Smooth muscle cell (in vitro differentiated cells): ENCODE results near the gene DNLZ. TPM values are rescaled to one million over a fixed set of nuclear protein-coding genes. Genes with fewer than 3 reads are reported as not detected.

Source experiments
- DNase-seq: peaks from one replicate; lab custom pipeline; 2025; ENCODE audit not compliant: unreplicated experiment; lab: John Stamatoyannopoulos, UW
- H2AFZ ChIP-seq: fragments of 200-600 bp; sonication (generic); 2 replicates; pipeline ENCODE4 v1.6.0; 2016; ENCODE audit warnings: antibody characterized with exemption, low read depth, mild to moderate bottlenecking
- H3F3A ChIP-seq: fragments of 200-600 bp; sonication (generic); 2 replicates; pipeline ENCODE4 v1.6.0; 2017; ENCODE audit warnings: antibody characterized with exemption, low read depth
- H3K27ac ChIP-seq: fragments of 200-600 bp; sonication (generic); 2 replicates; pipeline ENCODE4 v1.5.1; 2016; ENCODE audit warnings: low read depth, mild to moderate bottlenecking
- H3K27me3 ChIP-seq: fragments of 200-600 bp; sonication (generic); 2 replicates; pipeline ENCODE4 v1.6.1; 2016; ENCODE audit warnings: low read depth, mild to moderate bottlenecking
- H3K36me3 ChIP-seq: fragments of 200-600 bp; sonication (generic); 2 replicates; pipeline ENCODE4 v1.5.1; 2016; ENCODE audit warnings: low read depth
- H3K4me1 ChIP-seq: fragments of 200-600 bp; sonication (generic); 2 replicates; pipeline ENCODE4 v1.5.1; 2016; ENCODE audit warnings: low read depth
- H3K4me2 ChIP-seq: fragments of 200-600 bp; sonication (generic); 2 replicates; pipeline ENCODE4 v1.6.0; 2016; ENCODE audit warnings: mild to moderate bottlenecking
- H3K4me3 ChIP-seq: fragments of 200-600 bp; sonication (generic); 2 replicates; pipeline ENCODE4 v1.5.1; 2016; ENCODE audit warnings: mild to moderate bottlenecking
- H3K79me2 ChIP-seq: fragments of 200-600 bp; sonication (generic); 2 replicates; pipeline ENCODE4 v1.6.0; 2016; ENCODE audit warnings: low read depth, mild to moderate bottlenecking
- H3K9ac ChIP-seq: fragments of 200-600 bp; sonication (generic); 2 replicates; pipeline ENCODE4 v1.6.0; 2016; ENCODE audit warnings: low read depth
- H3K9me3 ChIP-seq: fragments of 200-600 bp; sonication (generic); replicated peaks from 2 replicates; pipeline ENCODE4 v1.5.1; 2016; ENCODE audit warnings: low read depth
- H4K20me1 ChIP-seq: fragments of 200-600 bp; sonication (generic); 2 replicates; pipeline ENCODE4 v1.6.0; 2016; ENCODE audit warnings: low read depth
- WGBS: methylation state at CpG from one replicate; pipeline ENCODE4 v1.1.7; 2016; ENCODE audit warnings: low lambda C conversion rate; 5-methylcytosine and 5-hydroxymethylcytosine counted together
- polyA plus RNA-seq: library from polyadenylated mRNA; unstranded; fragments of >200 nt; fragmentation: Nextera tagmentation; extraction: Ambion mirVana; gene quantifications from 2 replicates; pipeline ENCODE4 v1.2.1, GENCODE V29; 2016
- total RNA-seq: library from RNA; depleted of rRNA; stranded (reverse); fragments of >200 nt; gene quantifications from 2 replicates; pipeline ENCODE4 v1.2.3, GENCODE V29; 2014
- TF ChIP-seq, protein P1 (sequence below): fragments of 200-600 bp; sonication (generic); IDR thresholded peaks from 2 replicates; pipeline ENCODE4 v1.5.1; 2017; ENCODE audit warnings: borderline replicate concordance, mild to moderate bottlenecking, antibody characterized with exemption; ENCODE audit not compliant: insufficient read depth, poor library complexity, severe bottlenecking

DNLZ gene
- total and polyA plus RNA-seq, 2 experiments from 2014 or later: 19.0 to 31.5 TPM

DNA sequence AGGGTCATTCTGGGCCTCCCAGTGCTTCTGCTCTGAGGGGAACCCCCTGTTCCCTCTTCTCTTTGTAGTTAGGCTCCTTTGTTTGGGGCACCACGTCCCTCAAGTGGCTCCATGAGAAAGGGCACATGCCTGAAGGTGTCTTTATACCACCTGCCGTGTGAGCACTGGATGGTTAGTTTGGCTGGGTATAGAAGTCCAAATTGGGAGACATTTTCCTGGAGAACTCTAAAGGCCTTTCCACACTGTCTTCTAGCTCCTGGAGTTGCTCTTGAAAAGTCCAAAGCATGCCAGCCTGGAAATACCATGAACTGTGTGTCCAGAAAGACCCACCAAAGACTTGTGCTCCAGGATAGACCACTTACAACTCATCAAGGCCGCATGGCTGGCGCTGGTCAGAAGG is 48.6 kb downstream of the DNLZ start:
- no peak for DNase-seq
- Histone ChIP-seq H2AFZ (no peak overlapping the region), H3K4me2 (no peak overlapping the region), H3K9me3 (no peaks in the 10 kb centered on the region), H3K27me3 (no peaks in the 10 kb centered on the region), H3K4me3 (no peak overlapping the region), H3K4me1 (no peaks in the 10 kb centered on the region), H3K9ac (no peak overlapping the region), H3K36me3 (no peaks in the 10 kb centered on the region), H4K20me1 (no peaks in the 10 kb centered on the region), H3F3A (no peaks in the 10 kb centered on the region), H3K79me2 (no peaks in the 10 kb centered on the region), H3K27ac (no peak overlapping the region)
- 84% methylated on average over 4 of the region's 4 CpGs for WGBS
- TF ChIP-seq, protein P1, sequence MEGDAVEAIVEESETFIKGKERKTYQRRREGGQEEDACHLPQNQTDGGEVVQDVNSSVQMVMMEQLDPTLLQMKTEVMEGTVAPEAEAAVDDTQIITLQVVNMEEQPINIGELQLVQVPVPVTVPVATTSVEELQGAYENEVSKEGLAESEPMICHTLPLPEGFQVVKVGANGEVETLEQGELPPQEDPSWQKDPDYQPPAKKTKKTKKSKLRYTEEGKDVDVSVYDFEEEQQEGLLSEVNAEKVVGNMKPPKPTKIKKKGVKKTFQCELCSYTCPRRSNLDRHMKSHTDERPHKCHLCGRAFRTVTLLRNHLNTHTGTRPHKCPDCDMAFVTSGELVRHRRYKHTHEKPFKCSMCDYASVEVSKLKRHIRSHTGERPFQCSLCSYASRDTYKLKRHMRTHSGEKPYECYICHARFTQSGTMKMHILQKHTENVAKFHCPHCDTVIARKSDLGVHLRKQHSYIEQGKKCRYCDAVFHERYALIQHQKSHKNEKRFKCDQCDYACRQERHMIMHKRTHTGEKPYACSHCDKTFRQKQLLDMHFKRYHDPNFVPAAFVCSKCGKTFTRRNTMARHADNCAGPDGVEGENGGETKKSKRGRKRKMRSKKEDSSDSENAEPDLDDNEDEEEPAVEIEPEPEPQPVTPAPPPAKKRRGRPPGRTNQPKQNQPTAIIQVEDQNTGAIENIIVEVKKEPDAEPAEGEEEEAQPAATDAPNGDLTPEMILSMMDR: no peak

GRCh38 chr9:136314056-136314416 is 49.5 kb downstream of the DNLZ start:
- no peaks in the 10 kb centered on the region for H3K9me3 ChIP-seq
- no peak overlapping the region for H3K4me3 ChIP-seq
- no peaks in the 10 kb centered on the region for H3K27me3 ChIP-seq
- H3K4me1 ChIP-seq: no peaks in the 10 kb centered on the region
- H3F3A ChIP-seq: no peaks in the 10 kb centered on the region
- H3K36me3 ChIP-seq: no peaks in the 10 kb centered on the region
- 94% methylated on average over 3 of the region's 3 CpGs for WGBS
- no peak overlapping the region for H3K4me2 ChIP-seq
- no peak overlapping the region for H3K27ac ChIP-seq
- H3K79me2 ChIP-seq: no peaks in the 10 kb centered on the region
- TF ChIP-seq, protein P1: no peak
- no peaks in the 10 kb centered on the region for H4K20me1 ChIP-seq
- no peak overlapping the region for H3K9ac ChIP-seq
- H2AFZ ChIP-seq: no peak overlapping the region
- DNase-seq: no peak

DNA sequence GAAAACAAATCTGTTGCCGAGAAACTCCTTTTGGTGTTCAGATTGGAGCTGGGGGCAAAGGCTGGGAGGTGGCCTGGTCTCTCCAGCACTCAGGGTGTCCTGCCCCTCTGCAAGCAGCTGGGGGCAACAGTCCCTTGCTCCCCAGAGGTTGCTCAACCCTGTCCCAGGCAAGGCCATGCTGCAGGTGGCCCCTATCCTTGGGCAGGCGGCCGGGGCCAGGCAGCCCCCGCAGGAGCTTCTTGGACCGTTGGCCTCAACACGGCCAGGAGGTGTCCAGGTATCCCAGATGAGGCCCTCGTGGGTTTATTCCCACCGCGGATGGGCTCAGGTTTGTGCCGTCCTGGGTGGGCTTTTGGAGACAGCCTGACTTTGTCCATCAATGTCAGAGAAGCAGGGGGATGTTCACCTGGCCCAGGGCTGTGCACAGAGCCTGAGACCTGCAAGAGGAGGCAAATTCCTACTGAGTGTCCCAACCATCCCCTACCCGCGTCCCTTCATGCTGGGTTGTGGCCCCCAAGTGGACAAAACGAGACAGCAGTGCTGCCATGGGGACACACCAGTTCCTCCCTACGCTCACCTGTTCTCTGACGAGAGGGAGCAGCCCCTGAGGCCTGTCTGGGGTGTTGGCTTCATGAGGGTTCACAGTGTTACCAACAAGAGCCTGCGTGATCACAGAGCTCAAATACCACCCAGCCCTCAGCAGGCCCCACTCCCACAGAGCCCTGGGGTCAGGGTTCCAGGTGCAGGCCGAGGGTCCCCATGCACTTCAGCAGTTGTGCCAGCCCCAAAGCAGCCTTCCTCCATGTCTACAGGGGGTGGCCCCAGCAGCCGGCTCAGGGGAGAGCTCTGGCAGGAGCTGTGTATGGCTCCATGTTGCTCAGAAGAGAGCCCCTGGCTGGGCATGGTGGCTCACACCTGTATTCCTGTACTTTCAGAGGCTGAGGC is 50.2 kb downstream of the DNLZ start:
- Histone ChIP-seq H3K9me3 (no peaks in the 10 kb centered on the region), H3K79me2 (no peaks in the 10 kb centered on the region), H4K20me1 (no peaks in the 10 kb centered on the region), H3K4me1 (no peaks in the 10 kb centered on the region), H2AFZ (no peak overlapping the region), H3K9ac (no peak overlapping the region), H3K4me2 (no peak overlapping the region), H3K4me3 (no peak overlapping the region), H3K27ac (no peak overlapping the region), H3K36me3 (no peaks in the 10 kb centered on the region), H3K27me3 (no peaks in the 10 kb centered on the region), H3F3A (no peaks in the 10 kb centered on the region)
- no peak for DNase-seq
- TF ChIP-seq, protein P1: no peak
- 93% methylated on average over 18 of the region's 18 CpGs for WGBS
